A549 (cell line): ENCODE results near the gene IPP. TPM values are rescaled to one million over a fixed set of nuclear protein-coding genes. Genes with fewer than 3 reads are reported as not detected.
"Not testable (repeated sequence)": the region's sequence is repeated elsewhere in the genome, so short reads cannot be mapped to it uniquely, and the experiment has no call there.

Source experiments
- ATAC-seq, 2 experiments: fragments of 200-7000 bp in 1 of 2; fragments of >200 bp in 1 of 2; cut with Nextera tagmentation in 1 of 2; cut with Tn5 transposase in 1 of 2; 3 replicates each; pipeline versions ENCODE4 v1.8.0 to v1.9.1; 2018 to 2020; ENCODE audit warnings: mild to moderate bottlenecking in 1 of 2, moderate library complexity in 1 of 2
- CTCF ChIA-PET: fragments of 300-600 bp; sonication (Branson Sonifier 250); formaldehyde crosslinking; extraction: SDS; loops from one replicate; lab custom pipeline; 2021; ENCODE audit warnings: antibody characterized with exemption, inconsistent platforms; lab: Yijun Ruan, JAX
- POLR2A ChIA-PET: fragments of 350-600 bp; formaldehyde crosslinking; extraction: SDS; loops from one replicate; lab custom pipeline; 2021; ENCODE audit warnings: antibody characterized with exemption, inconsistent platforms; lab: Yijun Ruan, JAX
- DNase-seq, 2 experiments: peaks; one replicate each; pipeline versions ENCODE4 v3.0.0 to v3.0.0-alpha.2; 2011 to 2016; ENCODE audit warnings: low read depth in 1 of 2, low spot score in 1 of 2
- FAIRE-seq: peaks from 2 replicates; lab custom pipeline; 2011; peaks lifted over from hg19 to GRCh38; lab: Jason Lieb, UNC
- H3K27ac ChIP-seq, 2 experiments: fragments of >200 bp; sonication (Bioruptor Twin); formaldehyde crosslinking; 3 replicates each; pipeline ENCODE4 v1.5.1; 2016 to 2017
- H3K4me1 ChIP-seq: fragments of >200 bp; sonication (Bioruptor Twin); formaldehyde crosslinking; 3 replicates; pipeline ENCODE4 v1.6.1; 2016
- H3K4me2 ChIP-seq: fragments of >200 bp; sonication (Bioruptor Twin); formaldehyde crosslinking; 3 replicates; pipeline ENCODE4 v1.6.1; 2016
- H3K4me3 ChIP-seq: fragments of >200 bp; sonication (Bioruptor Twin); formaldehyde crosslinking; 3 replicates; pipeline ENCODE4 v1.5.1; 2016
- H3K9me3 ChIP-seq: fragments of >200 bp; sonication (Bioruptor Twin); formaldehyde crosslinking; 3 replicates; pipeline ENCODE4 v1.6.1; 2016
- CBX8 ChIP-seq: fragments of 200-600 bp; sonication (generic); IDR thresholded peaks from 2 replicates; pipeline ENCODE4 v1.6.1; 2016
- CEBPB ChIP-seq, 2 experiments: fragments of >200 bp in 1 of 2; sonication (Bioruptor Twin) in 1 of 2; formaldehyde crosslinking in 1 of 2; IDR thresholded peaks; 2 replicates each; pipeline ENCODE4 v1.6.1; 2012 to 2016
- ESRRA ChIP-seq: fragments of 150-350 bp; IDR thresholded peaks from 2 replicates; pipeline ENCODE4 v1.6.1; 2014; ENCODE audit warnings: mild to moderate bottlenecking, low read length, borderline replicate concordance
- FOSL2 ChIP-seq, 2 experiments: fragments of 450-650 bp in 1 of 2; fragments of >200 bp in 1 of 2; sonication (Bioruptor Twin) in 1 of 2; formaldehyde crosslinking; IDR thresholded peaks; 2 replicates each; pipeline versions ENCODE4 v1.5.0 to v1.6.1; 2016 to 2020; ENCODE audit warnings: mild to moderate bottlenecking in 1 of 2, moderate library complexity in 1 of 2
- HEYL ChIP-seq: fragments of 250-450 bp; sonication (Bioruptor Pico); IDR thresholded peaks from 2 replicates; pipeline ENCODE4 v1.8.0; 2021; ENCODE audit warnings: mild to moderate bottlenecking, moderate library complexity
- HOXB13 ChIP-seq: fragments of 250-450 bp; sonication (Bioruptor Pico); IDR thresholded peaks from 2 replicates; pipeline ENCODE4 v1.5.0; 2020; ENCODE audit warnings: low read depth, mild to moderate bottlenecking, moderate library complexity
- JUN ChIP-seq, 2 experiments: fragments of >200 bp; sonication (Bioruptor Twin); formaldehyde crosslinking; IDR thresholded peaks; 2 replicates in 1 of 2; 3 replicates in 1 of 2; pipeline ENCODE4 v1.6.1; 2016 to 2017
- KDM5A ChIP-seq: fragments of 200-600 bp; sonication (generic); IDR thresholded peaks from 2 replicates; pipeline ENCODE4 v1.6.1; 2016; ENCODE audit warnings: antibody characterized with exemption, mild to moderate bottlenecking
- NFE2L2 ChIP-seq: fragments of 150-350 bp; conservative IDR thresholded peaks from 2 replicates; pipeline ENCODE4 v1.6.1; 2014; ENCODE audit warnings: low read length
- RAD21 ChIP-seq, 2 experiments: fragments of >200 bp in 1 of 2; sonication (Bioruptor Twin) in 1 of 2; formaldehyde crosslinking in 1 of 2; IDR thresholded peaks in 1 of 2; conservative IDR thresholded peaks in 1 of 2; 2 replicates in 1 of 2; 3 replicates in 1 of 2; pipeline ENCODE4 v1.6.1; 2012 to 2018; ENCODE audit warnings: inconsistent platforms in 1 of 2
- RCOR1 ChIP-seq: fragments of 150-350 bp; IDR thresholded peaks from 2 replicates; pipeline ENCODE4 v1.6.1; 2014; ENCODE audit warnings: antibody characterized with exemption, low read length, low read depth
- SREBF2 ChIP-seq: fragments of 450-650 bp; IDR thresholded peaks from 2 replicates; pipeline ENCODE4 v1.6.1; 2014; ENCODE audit warnings: mild to moderate bottlenecking, moderate library complexity
- TP53 ChIP-seq: fragments of 250-450 bp; sonication (Bioruptor Pico); IDR thresholded peaks from 2 replicates; pipeline ENCODE4 v1.5.0; 2021; ENCODE audit warnings: mild to moderate bottlenecking, moderate library complexity
- USF2 ChIP-seq: fragments of 450-650 bp; IDR thresholded peaks from 2 replicates; pipeline ENCODE4 v1.6.1; 2014; ENCODE audit warnings: antibody characterized with exemption
- ZC3H11A ChIP-seq: fragments of 450-650 bp; IDR thresholded peaks from 2 replicates; pipeline ENCODE4 v1.6.1; 2014; ENCODE audit warnings: antibody characterized with exemption, mild to moderate bottlenecking
- ZSCAN20 ChIP-seq: fragments of 250-450 bp; sonication (Bioruptor Pico); IDR thresholded peaks from 2 replicates; pipeline ENCODE4 v1.8.0; 2022; ENCODE audit warnings: mild to moderate bottlenecking, moderate library complexity
- WGBS: methylation state at CpG from one replicate; pipeline ENCODE4 v1.1.6; 2017; ENCODE audit errors: missing lambda C conversion rate; 5-methylcytosine and 5-hydroxymethylcytosine counted together
- polyA plus RNA-seq, 4 experiments: library from polyadenylated mRNA; depleted of rRNA in 3 of 4; stranded (reverse); fragments of >200 nt; fragmentation: RNase III in 1 of 4; extraction: RNeasy Plus Mini Kit Qiagen cat#74134 plus additional on column Dnase treatment in 1 of 4; gene quantifications; 2 replicates in 3 of 4; 3 replicates in 1 of 4; pipeline ENCODE4 v1.2.3, GENCODE V29; 2011 to 2017
- TF ChIP-seq, protein P1 (sequence below): IDR thresholded peaks from 2 replicates; pipeline ENCODE4 v1.6.1; 2012; ENCODE audit warnings: low read depth, borderline replicate concordance

The IPP gene
- polyA plus RNA-seq, 2 of the 4 experiments (the other 2 are of a cell fraction) = 7.6 to 11.9 TPM

DNA sequence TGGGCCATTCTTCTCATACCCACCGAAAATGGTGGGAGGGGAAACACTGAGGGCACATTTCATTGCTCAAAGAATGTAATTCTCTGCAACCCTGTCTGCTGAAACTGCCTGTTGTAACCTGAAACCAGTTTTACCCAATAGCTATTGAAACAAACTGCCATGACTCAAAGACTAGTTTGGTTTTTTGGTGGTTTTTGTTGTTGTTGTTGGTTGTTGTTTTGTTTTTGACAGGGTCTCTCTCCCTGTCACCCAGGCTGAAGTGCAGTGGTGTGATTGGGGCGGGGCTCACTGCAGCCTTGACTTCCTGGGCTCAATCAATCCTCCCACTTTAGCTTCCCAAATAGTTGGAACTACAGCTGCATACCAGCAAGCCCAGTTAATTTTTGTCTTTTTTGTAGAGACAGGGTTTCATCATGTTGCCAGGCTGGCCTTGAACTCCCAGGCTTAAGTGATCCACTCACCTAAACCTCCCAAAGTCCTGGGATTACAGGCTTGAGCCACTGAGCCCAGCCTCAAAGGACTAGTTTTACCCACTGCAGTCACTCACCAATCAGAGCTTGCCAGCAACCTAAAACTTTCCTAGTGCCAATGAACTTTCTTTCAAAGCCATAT, 2.1 kb upstream of the IPP start:
- 61% methylated on average over 2 of the region's 2 CpGs for WGBS
- ATAC-seq = no peak
- Histone ChIP-seq H3K9me3 (no peaks in the 10 kb centered on the region), H3K27ac (no peak overlapping the region), H3K4me3 (no peak overlapping the region), H3K4me1 (peaks cover 6% of the 10 kb centered on the region; the same call in 2 of the 3 replicates), H3K4me2 (no peak overlapping the region)
- ChIA-PET POLR2A (interaction anchor here (0.6 to 0.8 kb wide), 3 partner anchors 66 to 150 kb away, joined by 3 to 5 read pairs (median 4); partner anchors contain the start of gene GPBP1L1), CTCF (no interaction called here)
- no peak for FAIRE-seq
- no peak for DNase-seq
- TF ChIP-seq NFE2L2 = no peak
- no peak for TF ChIP-seq ZSCAN20 (CRISPR knock-in tag)
- TF ChIP-seq RAD21 (conservative IDR thresholded peaks at IDR 0.05 in 1 of 2, IDR thresholded peaks at IDR 0.05 in 1 of 2) = no peak
- no peak for TF ChIP-seq SREBF2
- no peak for TF ChIP-seq FOSL2 (IDR thresholded peaks at IDR 0.05)
- TF ChIP-seq FOSL2 (CRISPR knock-in tag; IDR thresholded peaks at IDR 0.05) = no peak
- TF ChIP-seq JUN (IDR thresholded peaks at IDR 0.05) = no peak

GRCh38 chr1:45752014-45752413, 1.6 kb upstream of the IPP start:
- Histone ChIP-seq H3K4me2 (no peak overlapping the region), H3K4me1 (peaks cover 6% of the 10 kb centered on the region; the same call in 2 of the 3 replicates), H3K4me3 (no peak overlapping the region), H3K27ac (no peak overlapping the region), H3K9me3 (no peaks in the 10 kb centered on the region)
- POLR2A ChIA-PET = interaction anchor here (0.6 to 0.8 kb wide), 2 partner anchors 66 to 81 kb away, joined by 3 to 4 read pairs; partner anchors contain the start of gene GPBP1L1
- FAIRE-seq = no peak
- WGBS = 87% methylated on average over 2 of the region's 2 CpGs
- CTCF ChIA-PET = no interaction called here
- ATAC-seq = no peak
- no peak for TF ChIP-seq HEYL (CRISPR knock-in tag)
- TF ChIP-seq HOXB13 = no peak
- TF ChIP-seq ZC3H11A = no peak
- TF ChIP-seq NFE2L2 = no peak
- no peak for TF ChIP-seq TP53 (CRISPR knock-in tag)
- TF ChIP-seq ESRRA = no peak
- TF ChIP-seq USF2 = no peak
- no peak for TF ChIP-seq SREBF2
- no peak for TF ChIP-seq CBX8
- TF ChIP-seq FOSL2 (IDR thresholded peaks at IDR 0.05) = no peak
- TF ChIP-seq FOSL2 (CRISPR knock-in tag; IDR thresholded peaks at IDR 0.05) = no peak
- TF ChIP-seq, protein P1, sequence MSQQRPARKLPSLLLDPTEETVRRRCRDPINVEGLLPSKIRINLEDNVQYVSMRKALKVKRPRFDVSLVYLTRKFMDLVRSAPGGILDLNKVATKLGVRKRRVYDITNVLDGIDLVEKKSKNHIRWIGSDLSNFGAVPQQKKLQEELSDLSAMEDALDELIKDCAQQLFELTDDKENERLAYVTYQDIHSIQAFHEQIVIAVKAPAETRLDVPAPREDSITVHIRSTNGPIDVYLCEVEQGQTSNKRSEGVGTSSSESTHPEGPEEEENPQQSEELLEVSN = no peak
- TF ChIP-seq RCOR1 = no peak
- no peak for TF ChIP-seq CEBPB (IDR thresholded peaks at IDR 0.05)
- TF ChIP-seq KDM5A = no peak
- DNase-seq = no peak

GRCh38 chr1:45751039-45751838, 786 bp upstream of the IPP start:
- FAIRE-seq, ATAC-seq, DNase-seq, H3K9me3 ChIP-seq, CTCF ChIA-PET, H3K4me1 ChIP-seq: not testable (repeated sequence)
- POLR2A ChIA-PET = interaction anchor here (0.6 to 1.2 kb wide), 3 partner anchors 16 to 279 kb away, joined by 3 to 6 read pairs (median 4); no protein-coding TSS in a partner anchor
- WGBS = 78% methylated on average over 24 of the region's 24 CpGs
- peak overlapping the region; percentile 76 for H3K4me2 ChIP-seq
- peak overlapping the region; percentile 96 to 97 for H3K27ac ChIP-seq
- H3K4me3 ChIP-seq = peak overlapping the region; percentile 85
